Kidney (tissue), 22 donors: ENCODE measurements around the gene RPS15A. TPM values are rescaled to one million over a fixed set of nuclear protein-coding genes. Genes with fewer than 3 reads are reported as not detected.
A peak's percentile ranks its signal among the peaks of the same experiment; 100 is the strongest.

Source experiments
- DNase-seq, 5 donors: peaks; one replicate each; pipeline ENCODE4 v3.0.0-alpha.2; 2013 to 2020
- FAIRE-seq: peaks from 2 replicates; lab custom pipeline; 2012; peaks lifted over from hg19 to GRCh38; lab: Jason Lieb, UNC
- H3K27ac ChIP-seq, 2 donors: one replicate each; pipeline ENCODE4 v1.7.0; 2013; ENCODE audit warnings: low read depth in 2 of 2, low read length in 2 of 2, inconsistent platforms in 1 of 2
- H3K27me3 ChIP-seq: one replicate; pipeline ENCODE4 v1.7.1; 2013; ENCODE audit warnings: low read length, inconsistent platforms; ENCODE audit not compliant: control insufficient read depth, insufficient read depth
- H3K36me3 ChIP-seq, 3 donors: one replicate each; pipeline versions ENCODE4 v1.7.0 to v1.7.1; 2013; ENCODE audit warnings: low read length in 3 of 3, control low read depth in 1 of 3, inconsistent platforms in 1 of 3; ENCODE audit not compliant: insufficient read depth in 3 of 3, control insufficient read depth in 2 of 3
- H3K4me1 ChIP-seq, 3 donors: one replicate each; pipeline versions ENCODE4 v1.7.0 to v1.7.1; 2013; ENCODE audit warnings: low read length in 3 of 3, inconsistent platforms in 1 of 3, low read depth in 1 of 3; ENCODE audit not compliant: control insufficient read depth in 2 of 3, insufficient read depth in 2 of 3
- H3K4me3 ChIP-seq, 3 donors: one replicate each; pipeline versions ENCODE4 v1.7.0 to v1.8.1; 2013; ENCODE audit warnings: low read length in 3 of 3, control low read depth in 1 of 3, inconsistent platforms in 1 of 3
- H3K9ac ChIP-seq, 3 donors: one replicate each; pipeline versions ENCODE4 v1.7.0 to v1.7.1; 2013; ENCODE audit warnings: low read length in 3 of 3, control low read depth in 1 of 3, inconsistent platforms in 1 of 3
- H3K9me3 ChIP-seq, 3 donors: one replicate each; pipeline versions ENCODE4 v1.7.0 to v1.7.1; 2013; ENCODE audit warnings: low read length in 3 of 3, control low read depth in 1 of 3, inconsistent platforms in 1 of 3; ENCODE audit not compliant: control insufficient read depth in 2 of 3, insufficient read depth in 1 of 3
- CTCF ChIP-seq: IDR thresholded peaks from 3 replicates; pipeline ENCODE4 v1.5.1; 2012; ENCODE audit warnings: mild to moderate bottlenecking, moderate library complexity, borderline replicate concordance; ENCODE audit not compliant: insufficient read depth; ENCODE audit errors: extremely low read depth
- intact Hi-C: fragments of 100-400 bp; cut with DNase I; formaldehyde crosslinking; loops from one replicate; pipeline ENCODE4 v1.11.1; 2022
- long read RNA-seq, 10 donors: library from polyadenylated mRNA in 1 of 10; unstranded in 1 of 10; transcript quantifications; one replicate each; pipeline ENCODE4 v2.0.0 and lab custom pipeline, GENCODE V29; 2021 to 2026
- polyA plus RNA-seq: library from polyadenylated mRNA; stranded (reverse); fragments of 350-450 nt; fragmentation: Illumina TruSeq; extraction: RNeasy Lipid Tissue Mini Kit (QIAGEN cat#74804); gene quantifications from one replicate; pipeline ENCODE4 v1.2.3, GENCODE V29; 2014; ENCODE audit warnings: low read depth, low replicate concordance; ENCODE audit not compliant: insufficient read depth
- total RNA-seq: library from RNA; stranded (reverse); fragmentation: NEBNext Ultra II Directional; extraction: Animal tissue kit (Norgen Biotek cat#: 25700); gene quantifications from one replicate; pipeline ENCODE4 v1.2.1, GENCODE V29; 2021
- donor health status: control.
- donor health status: control.
- donor health status: control.
- donor health status: control.
- donor health status: control.
- donor health status: DM: yes; HTN: yes; CAD: no.
- donor health status: Normal renal cell carcinoma (clear cell type).

RPS15A gene
- total RNA-seq (918 TPM), polyA plus RNA-seq (1,519 TPM)
- long read RNA-seq, donor 1, transcript RPS15A-206 (3 exons, 1,022 nt) = minor isoform, 8 of 1,660 reads
- long read RNA-seq, donor 1, transcript RPS15A-203 (5 exons, 525 nt) = major isoform, 1,139 of 1,660 reads
- long read RNA-seq, donor 1, transcript RPS15A-209 (2 exons, 606 nt) = minor isoform, 7 of 1,660 reads
- long read RNA-seq, donor 1, transcript RPS15A-201 (5 exons, 2,203 nt) = minor isoform, 85 of 1,660 reads
- long read RNA-seq, donor 1, partial matches to known transcripts = 409 of 1,660 reads
- long read RNA-seq, donor 1, other reads (novel, unspliced or antisense) = 0 of 1,660 reads
- long read RNA-seq, donor 2, transcript RPS15A-212 (6 exons, 589 nt) = minor isoform, 8 of 1,843 reads
- long read RNA-seq, donor 2, transcript RPS15A-209 (2 exons, 606 nt) = minor isoform, 9 of 1,843 reads
- long read RNA-seq, donor 2, transcript RPS15A-203 (5 exons, 525 nt) = major isoform, 1,375 of 1,843 reads
- long read RNA-seq, donor 2, transcript RPS15A-201 (5 exons, 2,203 nt) = minor isoform, 106 of 1,843 reads
- long read RNA-seq, donor 2, partial matches to known transcripts = 338 of 1,843 reads
- long read RNA-seq, donor 2, other reads (novel, unspliced or antisense) = 0 of 1,843 reads
- long read RNA-seq, donor 3, transcript RPS15A-201 (5 exons, 2,203 nt) = minor isoform, 124 of 2,367 reads
- long read RNA-seq, donor 3, transcript RPS15A-212 (6 exons, 589 nt) = minor isoform, 9 of 2,367 reads
- long read RNA-seq, donor 3, transcript RPS15A-203 (5 exons, 525 nt) = major isoform, 1,745 of 2,367 reads
- long read RNA-seq, donor 3, transcript RPS15A-209 (2 exons, 606 nt) = minor isoform, 10 of 2,367 reads
- long read RNA-seq, donor 3, partial matches to known transcripts = 455 of 2,367 reads
- long read RNA-seq, donor 3, other reads (novel, unspliced or antisense) = 5 of 2,367 reads
- long read RNA-seq, donor 4, transcript RPS15A-201 (5 exons, 2,203 nt) = minor isoform, 63 of 1,149 reads
- long read RNA-seq, donor 4, transcript RPS15A-203 (5 exons, 525 nt) = major isoform, 844 of 1,149 reads
- long read RNA-seq, donor 4, transcript RPS15A-209 (2 exons, 606 nt) = minor isoform, 6 of 1,149 reads
- long read RNA-seq, donor 4, transcript RPS15A-212 (6 exons, 589 nt) = minor isoform, 7 of 1,149 reads
- long read RNA-seq, donor 4, partial matches to known transcripts = 227 of 1,149 reads
- long read RNA-seq, donor 4, other reads (novel, unspliced or antisense) = 0 of 1,149 reads
- long read RNA-seq, donor 5, transcript RPS15A-203 (5 exons, 525 nt) = major isoform, 117 of 164 reads
- long read RNA-seq, donor 5, transcript RPS15A-201 (5 exons, 2,203 nt) = minor isoform, 7 of 164 reads
- long read RNA-seq, donor 5, partial matches to known transcripts = 38 of 164 reads
- long read RNA-seq, donor 5, other reads (novel, unspliced or antisense) = 0 of 164 reads
- long read RNA-seq, donor 6, transcript RPS15A-203 (5 exons, 525 nt) = major isoform, 4,524 of 6,719 reads
- long read RNA-seq, donor 6, transcript RPS15A-201 (5 exons, 2,203 nt) = minor isoform, 288 of 6,719 reads
- long read RNA-seq, donor 6, transcript RPS15A-209 (2 exons, 606 nt) = minor isoform, 16 of 6,719 reads
- long read RNA-seq, donor 6, transcript RPS15A-212 (6 exons, 589 nt) = minor isoform, 19 of 6,719 reads
- long read RNA-seq, donor 6, partial matches to known transcripts = 1,787 of 6,719 reads
- long read RNA-seq, donor 6, other reads (novel, unspliced or antisense) = 50 of 6,719 reads
- long read RNA-seq, donor 7, transcript RPS15A-203 (5 exons, 525 nt) = major isoform, 281 of 368 reads
- long read RNA-seq, donor 7, transcript RPS15A-201 (5 exons, 2,203 nt) = minor isoform, 20 of 368 reads
- long read RNA-seq, donor 7, partial matches to known transcripts = 57 of 368 reads
- long read RNA-seq, donor 7, other reads (novel, unspliced or antisense) = 6 of 368 reads
- long read RNA-seq, donor 8, transcript RPS15A-203 (5 exons, 525 nt) = major isoform, 1,465 of 2,076 reads
- long read RNA-seq, donor 8, transcript RPS15A-201 (5 exons, 2,203 nt) = minor isoform, 108 of 2,076 reads
- long read RNA-seq, donor 8, transcript RPS15A-209 (2 exons, 606 nt) = minor isoform, 10 of 2,076 reads
- long read RNA-seq, donor 8, transcript RPS15A-206 (3 exons, 1,022 nt) = minor isoform, 10 of 2,076 reads
- long read RNA-seq, donor 8, partial matches to known transcripts = 454 of 2,076 reads
- long read RNA-seq, donor 8, other reads (novel, unspliced or antisense) = 10 of 2,076 reads
- long read RNA-seq, donor 9, transcript RPS15A-212 (6 exons, 589 nt) = minor isoform, 7 of 1,525 reads
- long read RNA-seq, donor 9, transcript RPS15A-209 (2 exons, 606 nt) = minor isoform, 5 of 1,525 reads
- long read RNA-seq, donor 9, transcript RPS15A-203 (5 exons, 525 nt) = major isoform, 1,095 of 1,525 reads
- long read RNA-seq, donor 9, transcript RPS15A-201 (5 exons, 2,203 nt) = minor isoform, 49 of 1,525 reads
- long read RNA-seq, donor 9, partial matches to known transcripts = 358 of 1,525 reads
- long read RNA-seq, donor 9, other reads (novel, unspliced or antisense) = 0 of 1,525 reads
- long read RNA-seq, donor 10, transcript RPS15A-209 (2 exons, 606 nt) = minor isoform, 8 of 1,604 reads
- long read RNA-seq, donor 10, transcript RPS15A-201 (5 exons, 2,203 nt) = minor isoform, 63 of 1,604 reads
- long read RNA-seq, donor 10, transcript RPS15A-212 (6 exons, 589 nt) = minor isoform, 8 of 1,604 reads
- long read RNA-seq, donor 10, transcript RPS15A-203 (5 exons, 525 nt) = major isoform, 996 of 1,604 reads
- long read RNA-seq, donor 10, partial matches to known transcripts = 521 of 1,604 reads
- long read RNA-seq, donor 10, other reads (novel, unspliced or antisense) = 0 of 1,604 reads

GRCh38 chr16:18789850-18790706 is at the start of gene RPS15A:
RPS15A (minus strand) TSS chr16:18790334; CDS start chr16:18789113, 1,221 bp downstream.
- FAIRE-seq = peak; percentile 30
- Histone ChIP-seq H3K9ac (peak within 1 kb of the TSS; percentile 90 to 98 (median 93)), H3K4me1 (peaks cover 0 to 16% (median 0%) of the 10 kb centered on the region in 3 donors), H3K27ac (peak within 1 kb of the TSS; percentile 78 to 81), H3K36me3 (peaks cover 12 to 39% (median 16%) of the 10 kb centered on the region in 3 donors), H3K9me3 (no peaks in the 10 kb centered on the region), H3K4me3 (peak within 1 kb of the TSS; percentile 86 to 91 (median 87)), H3K27me3 (no peaks in the 10 kb centered on the region)
- no peak for TF ChIP-seq CTCF
- peak; percentile 96 to 99 (median 97) for DNase-seq
- intact Hi-C loops = no loop called here

- intact Hi-C loops = no loop called here
- peaks cover 0 to 2% (median 0%) of the 10 kb centered on the region in 3 donors for H3K4me1 ChIP-seq
- H3K36me3 ChIP-seq = peaks cover 25 to 65% (median 45%) of the 10 kb centered on the region in 3 donors
- FAIRE-seq = no peak
- no peak overlapping the region for H3K9ac ChIP-seq
- H3K27ac ChIP-seq = no peak overlapping the region
- H3K4me3 ChIP-seq = peak overlapping the region in 1 of 3 donors; percentile 15
- no peak for DNase-seq
- no peaks in the 10 kb centered on the region for H3K9me3 ChIP-seq
- no peaks in the 10 kb centered on the region for H3K27me3 ChIP-seq
- TF ChIP-seq CTCF = no peak
Measured at GRCh38 chr16:18839555-18839954, 49.4 kb upstream of the RPS15A start.
